Measurements from ENCODE around the gene SNPH.
A peak's percentile ranks its signal among the peaks of the same experiment; 100 is the strongest.

The SNPH gene

DNA sequence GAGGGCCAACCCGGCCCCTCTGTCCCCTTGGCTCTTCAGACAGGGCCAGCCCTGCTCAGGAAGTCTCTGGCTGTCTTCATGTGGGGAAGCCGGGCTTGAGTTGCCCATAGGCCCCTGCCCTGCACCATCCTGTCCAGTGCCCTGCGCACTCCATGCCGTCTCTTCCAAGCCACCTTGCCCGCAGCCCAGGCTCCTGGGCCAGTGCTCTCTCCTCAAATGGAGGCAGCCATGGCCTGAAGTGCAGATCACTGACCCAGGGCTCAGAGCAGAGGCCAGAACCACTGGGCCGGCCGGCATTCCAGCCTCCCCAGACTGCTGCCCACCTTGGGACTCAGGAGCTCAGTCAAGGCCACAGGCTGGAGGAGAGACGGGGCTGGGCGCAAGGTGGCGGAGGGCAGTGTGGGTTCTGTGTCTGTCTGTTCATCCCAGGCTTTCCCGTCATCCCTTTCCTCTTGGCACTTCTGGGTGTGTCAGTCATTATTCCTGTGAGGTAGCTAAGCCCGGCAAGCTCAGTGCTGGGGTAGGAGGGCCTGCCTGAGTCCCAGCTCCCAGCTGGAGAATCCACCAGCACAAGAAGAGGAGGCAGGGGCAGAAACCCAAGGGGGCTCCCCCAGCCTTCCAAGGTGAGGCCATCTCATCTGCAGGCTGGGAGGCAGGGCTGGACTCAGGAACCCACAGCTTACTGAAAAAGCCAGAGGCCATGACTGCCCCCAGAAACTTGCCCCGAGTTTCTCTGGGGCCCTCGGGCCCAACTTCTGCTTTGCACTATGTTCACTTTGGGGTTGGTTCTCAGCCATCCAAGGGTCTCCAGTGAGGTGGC is 40.4 kb downstream of the SNPH start:
- no peak for DNase-seq (ENCODE audit: low spot score)

DNA sequence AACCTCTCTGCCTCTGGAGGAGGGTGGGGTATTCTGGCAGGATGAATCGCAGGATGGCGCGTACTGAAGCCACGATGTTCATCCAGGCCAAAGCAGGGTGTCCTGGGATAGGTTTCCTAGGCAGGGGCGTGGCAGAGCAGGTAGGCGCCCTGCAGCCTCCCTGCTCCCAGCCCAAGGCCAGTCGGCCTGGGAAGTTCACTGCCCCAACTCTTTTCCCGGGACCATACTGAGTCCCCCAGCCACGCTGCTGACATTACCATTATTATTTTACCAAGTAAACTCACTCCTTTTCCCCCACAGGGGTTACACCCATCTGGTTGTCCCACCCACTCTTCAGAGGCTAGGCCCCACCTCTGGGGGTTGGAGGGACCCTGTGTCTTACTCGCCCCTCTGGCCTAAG is 41.1 kb downstream of the SNPH start:
- DNase-seq (ENCODE audit: low spot score), result no peak

DNA sequence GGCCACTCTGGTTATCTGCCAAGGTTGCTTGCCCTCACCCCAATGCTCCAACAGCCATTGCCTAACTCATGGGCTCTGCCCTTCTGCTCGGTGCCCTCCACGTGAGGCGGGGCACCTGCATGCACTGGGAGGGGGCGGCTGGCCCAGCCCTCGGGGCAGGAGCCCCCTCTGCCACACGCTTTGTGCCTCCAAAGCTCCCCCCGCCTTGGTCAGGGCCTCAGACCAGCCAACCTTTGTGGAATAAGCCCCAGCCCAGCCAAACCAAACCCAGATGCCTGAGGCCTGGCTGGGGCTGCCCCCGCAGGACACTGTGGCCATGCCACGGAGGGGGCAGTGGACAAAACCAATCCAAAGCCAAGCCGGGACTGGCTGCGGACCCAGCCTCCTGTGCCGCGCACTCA is 41.5 kb downstream of the SNPH start:
- DNase-seq (ENCODE audit: low spot score), result no peak

DNA sequence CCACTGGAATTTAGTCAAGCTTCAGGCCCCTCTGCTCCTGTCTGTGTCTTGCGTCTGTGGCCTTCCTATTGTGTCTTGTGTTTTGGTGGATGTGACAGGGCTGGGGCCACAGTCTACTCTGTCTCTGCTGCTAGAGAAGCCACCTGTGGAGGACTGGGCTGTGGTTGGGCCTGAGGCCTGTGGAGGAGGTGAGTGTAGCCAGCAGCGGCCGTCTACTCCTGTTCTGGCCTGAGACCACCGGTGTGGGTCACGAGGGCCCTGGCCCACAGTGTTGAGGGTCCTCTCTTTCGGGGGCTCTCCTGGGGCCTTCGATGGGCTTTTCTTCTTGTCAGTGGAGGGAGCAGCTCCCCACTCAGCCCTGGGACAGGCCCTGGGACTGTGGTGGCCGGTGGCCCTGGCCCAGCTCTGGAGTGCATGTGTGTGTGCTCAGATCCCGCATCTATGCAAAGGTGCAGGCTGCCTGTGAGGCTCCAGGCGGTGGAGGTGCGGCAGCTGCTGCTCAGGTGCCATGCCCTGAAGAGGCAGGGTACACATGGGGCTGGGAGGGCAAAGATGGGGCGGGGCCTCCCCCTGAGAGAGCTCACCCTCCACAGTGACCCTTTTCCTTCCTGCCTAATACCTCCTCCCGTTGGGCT is 42.1 kb downstream of the SNPH start:
- DNase-seq (ENCODE audit: low spot score), result no peak

DNA sequence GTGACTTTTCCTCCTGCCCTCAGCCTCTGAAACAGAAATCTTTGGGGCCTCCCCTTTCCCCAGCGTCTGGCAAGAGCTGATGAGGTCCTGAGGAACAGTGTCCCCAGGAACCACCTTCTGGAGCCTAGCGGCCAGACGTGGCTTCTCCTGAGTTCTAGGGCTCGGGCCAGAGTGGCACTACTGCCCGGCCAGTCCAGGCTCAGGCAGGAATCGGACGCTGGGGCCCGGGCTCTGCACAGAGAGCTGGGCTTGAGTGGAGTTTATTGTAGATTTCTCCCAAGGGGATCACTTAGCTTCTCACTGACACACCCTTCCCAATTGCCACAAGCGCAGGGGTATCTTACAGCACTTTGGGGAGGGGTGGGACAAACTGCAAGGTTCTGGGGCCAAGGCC is 42.6 kb downstream of the SNPH start:
- DNase-seq (ENCODE audit: low spot score), result no peak

DNA sequence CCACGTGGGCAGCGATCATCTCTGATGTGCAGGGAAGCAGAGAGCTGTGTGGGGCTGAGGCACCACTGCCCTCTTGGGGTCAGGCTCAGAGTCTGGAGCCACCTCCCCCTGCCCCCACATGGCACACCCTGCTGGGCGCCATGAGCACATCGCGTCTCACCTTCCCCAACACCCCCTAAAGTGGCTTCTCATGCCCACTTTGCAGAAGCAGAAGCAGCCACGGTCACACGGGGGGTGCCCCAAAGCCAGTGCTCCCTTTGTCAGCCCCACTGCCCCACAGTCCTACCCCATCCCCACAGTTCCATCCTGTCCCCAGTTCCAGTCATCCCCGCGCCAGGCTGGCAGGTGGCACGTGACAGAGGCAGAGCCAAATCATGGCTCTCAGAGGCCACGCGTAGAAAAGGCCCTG is 43.3 kb downstream of the SNPH start:
- DNase-seq (ENCODE audit: low spot score), result no peak

DNA sequence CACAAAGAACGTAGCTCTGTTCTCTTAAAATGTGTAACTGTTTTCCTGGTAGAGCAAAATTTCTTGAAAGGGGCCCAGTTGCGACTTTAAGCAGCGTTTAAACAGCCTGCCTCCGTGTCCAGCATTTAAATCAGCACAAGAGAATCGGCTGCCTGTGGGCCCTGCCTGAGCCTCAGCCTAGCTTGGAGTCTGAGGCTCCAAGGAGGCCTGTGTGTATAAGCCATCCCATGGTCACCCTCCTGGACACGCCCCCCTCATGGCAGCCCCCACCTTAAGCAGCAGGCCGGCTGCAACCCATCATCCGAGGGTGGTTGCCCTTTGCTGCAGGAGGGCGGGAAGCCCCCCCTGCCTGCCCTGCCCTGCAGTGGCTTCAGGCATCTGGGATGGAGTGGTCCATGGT is 44.0 kb downstream of the SNPH start:
- DNase-seq (ENCODE audit: low spot score), result no peak

DNA sequence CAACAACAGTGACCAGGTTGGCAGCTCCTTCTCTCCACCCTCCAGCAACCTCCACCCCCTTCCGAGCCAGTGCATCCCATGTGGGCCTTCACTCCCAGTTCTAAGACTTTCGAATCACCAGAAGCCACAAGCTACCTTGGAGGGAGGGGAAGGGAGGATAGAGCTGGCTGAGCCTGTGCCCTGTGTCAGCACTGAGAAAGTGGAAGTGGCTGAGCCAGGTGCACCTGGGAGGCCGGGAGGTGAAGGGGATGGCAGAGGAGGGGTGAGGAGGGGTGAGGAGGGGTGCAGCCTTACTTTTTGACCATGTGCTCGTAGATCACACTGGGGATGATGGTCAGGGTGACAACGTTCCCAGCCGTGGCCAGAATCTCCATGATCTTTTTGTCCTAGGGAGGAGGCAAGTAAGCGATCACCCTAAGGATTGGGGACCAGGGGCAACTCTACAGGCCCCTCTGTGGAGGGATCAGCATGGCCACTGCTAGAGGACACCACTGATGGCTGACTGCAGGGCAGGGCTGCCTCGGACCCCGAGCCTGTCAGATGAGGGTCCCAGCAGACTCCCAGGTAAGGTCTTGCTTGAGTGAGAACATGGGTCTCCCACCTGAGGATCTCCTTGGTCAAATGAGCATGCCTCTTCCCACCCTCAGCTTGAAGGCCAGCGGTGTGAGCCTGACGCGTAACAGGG is 44.6 kb downstream of the SNPH start:
- DNase-seq (ENCODE audit: low spot score), result no peak

DNA sequence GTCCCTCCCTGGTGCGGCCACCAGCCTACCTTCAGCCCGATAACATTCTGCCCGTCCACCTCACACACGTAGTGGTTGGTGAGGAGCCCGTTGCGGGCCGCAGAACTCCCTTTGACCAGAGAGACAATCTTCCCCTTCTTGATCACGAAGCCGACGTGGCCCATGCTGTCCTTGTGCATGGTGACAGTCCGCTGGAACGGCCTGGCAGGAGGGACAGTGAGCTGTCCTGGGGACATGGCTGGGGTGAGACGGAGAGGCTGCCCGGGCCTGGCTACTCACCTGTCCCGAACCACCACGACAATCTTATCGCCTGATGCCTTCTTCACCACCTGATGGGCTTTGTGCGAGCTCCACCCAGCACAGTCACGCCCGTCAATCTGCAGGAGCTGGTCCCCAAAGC is 46.2 kb downstream of the SNPH start:
- DNase-seq (ENCODE audit: low spot score), result no peak

DNA sequence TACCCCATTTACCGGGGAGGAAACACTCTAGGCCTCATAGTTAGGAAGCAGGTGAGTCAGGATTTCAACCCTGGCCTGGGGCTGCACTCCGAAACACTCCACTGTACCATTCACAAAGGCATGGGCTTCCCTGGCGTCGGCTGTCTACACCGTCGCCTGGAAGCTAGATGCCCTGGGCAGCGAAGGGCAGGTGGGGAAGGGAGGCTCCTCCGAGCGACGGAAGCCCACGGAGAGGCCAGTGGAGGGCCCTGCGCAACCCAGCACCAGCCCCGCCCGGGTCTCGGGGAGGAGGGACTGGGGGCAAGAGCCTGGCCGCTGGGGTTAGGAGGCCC is 46.8 kb downstream of the SNPH start:
- no peak for DNase-seq (ENCODE audit: low spot score)

DNA sequence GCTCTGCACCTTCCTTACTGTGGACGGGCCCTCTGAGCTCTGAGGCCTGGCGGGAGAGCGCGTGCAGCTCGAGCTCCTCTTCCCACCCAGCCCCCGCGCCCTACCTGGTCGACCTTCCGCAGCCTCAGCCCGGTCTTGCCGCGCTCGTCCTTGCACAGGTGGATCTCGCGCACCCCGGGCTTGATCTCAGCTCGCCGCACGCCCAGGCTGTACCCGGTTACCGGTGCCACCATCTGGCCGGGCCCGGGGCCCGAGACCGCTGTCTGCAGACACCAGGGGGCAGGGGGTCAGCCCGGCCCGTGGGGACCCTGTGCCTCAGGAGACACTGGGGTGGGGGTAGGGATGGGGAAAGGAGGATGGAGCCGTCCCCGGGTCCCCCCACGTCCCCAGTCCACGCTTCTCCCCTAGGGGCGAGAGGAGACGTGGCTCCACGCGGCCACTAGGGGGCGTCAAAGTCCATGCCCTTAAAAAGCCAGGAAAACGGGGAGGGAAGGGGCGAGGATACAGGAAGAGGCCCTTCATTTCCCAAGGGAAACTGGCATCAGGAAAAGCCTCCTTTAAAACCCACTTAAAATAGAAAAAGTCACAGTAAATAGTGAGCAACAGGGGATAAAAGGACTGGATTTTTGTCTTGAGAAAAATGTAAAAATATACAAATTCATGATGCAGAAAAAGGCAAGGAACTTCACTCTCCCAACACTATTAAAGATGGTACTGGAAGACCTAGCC is 47.3 kb downstream of the SNPH start:
- peak; percentile 80 for DNase-seq (ENCODE audit: low spot score)

DNA sequence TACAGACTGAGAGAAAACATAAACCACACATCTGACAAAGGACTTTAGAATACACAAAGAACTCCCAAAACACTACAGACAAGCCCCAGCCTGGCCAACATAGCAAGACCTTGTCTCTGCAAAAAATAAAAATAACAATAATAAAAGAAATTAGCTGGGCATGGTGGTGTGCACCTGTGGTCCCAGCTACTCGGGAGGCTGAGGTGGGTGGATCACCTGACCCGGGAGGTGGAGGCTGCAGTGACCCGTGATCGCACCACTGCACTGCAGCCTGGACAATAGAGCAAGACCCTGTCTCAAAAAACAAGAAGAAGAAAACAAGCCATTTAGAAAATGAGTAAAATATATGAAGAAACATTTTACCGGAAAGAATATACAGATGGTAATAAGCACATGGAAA is 49.7 kb downstream of the SNPH start:
- no peak for DNase-seq (ENCODE audit: low spot score)

DNA sequence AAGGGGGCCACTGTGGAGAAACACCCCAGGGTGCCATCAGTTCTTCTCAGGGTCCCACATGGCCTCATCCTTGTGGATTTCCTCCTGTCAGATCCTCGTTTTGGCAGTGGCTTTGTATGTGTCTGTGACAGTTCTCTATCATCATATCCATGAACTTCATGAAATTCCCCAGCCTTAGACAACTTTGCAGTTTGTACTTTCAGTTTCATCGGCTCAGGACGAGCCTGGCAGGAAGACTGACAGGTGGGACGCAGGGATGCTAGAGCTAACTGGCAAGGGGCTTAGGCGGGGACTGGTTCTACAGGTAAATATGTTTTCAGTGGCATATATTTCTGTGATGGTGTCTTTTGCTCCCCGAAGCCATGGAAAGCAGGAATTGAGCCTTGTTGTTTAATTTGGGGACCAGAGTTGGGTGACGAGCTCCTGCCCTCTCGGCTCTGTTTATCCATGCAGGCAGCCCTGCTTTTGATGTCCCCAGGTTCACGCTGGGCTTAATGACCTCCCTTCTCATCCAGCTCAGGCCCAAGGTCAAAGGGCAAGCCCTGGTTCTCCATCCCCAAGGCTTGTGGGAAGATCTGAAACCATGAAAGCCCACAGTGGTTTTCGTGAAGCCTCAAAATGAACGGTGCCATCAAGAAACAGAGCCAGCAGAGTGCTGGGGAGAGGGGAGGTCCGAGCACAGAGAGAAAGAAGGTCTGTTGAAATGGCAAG is 51.6 kb downstream of the SNPH start:
- no peak for DNase-seq (ENCODE audit: low spot score)

DNA sequence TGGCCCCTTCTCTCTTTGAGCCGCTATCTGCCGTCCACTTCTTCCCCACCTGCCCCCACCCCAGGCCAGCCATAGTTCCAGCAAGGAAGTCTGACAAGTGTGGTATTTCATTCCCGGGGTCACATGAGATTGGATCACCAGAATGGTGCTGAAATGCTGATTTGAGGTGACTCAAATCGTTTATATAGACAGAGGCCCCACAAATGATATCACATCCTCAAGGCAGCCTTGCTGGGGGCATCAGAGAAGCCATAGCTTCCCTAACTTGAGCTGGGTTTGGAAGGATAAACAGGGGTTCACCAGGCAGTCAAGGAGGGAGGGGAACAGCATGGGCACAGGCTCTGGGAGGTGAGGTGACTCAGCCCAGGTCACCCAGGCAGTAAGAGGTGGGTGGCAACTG is 53.0 kb downstream of the SNPH start:
- no peak for DNase-seq (ENCODE audit: low spot score)

DNA sequence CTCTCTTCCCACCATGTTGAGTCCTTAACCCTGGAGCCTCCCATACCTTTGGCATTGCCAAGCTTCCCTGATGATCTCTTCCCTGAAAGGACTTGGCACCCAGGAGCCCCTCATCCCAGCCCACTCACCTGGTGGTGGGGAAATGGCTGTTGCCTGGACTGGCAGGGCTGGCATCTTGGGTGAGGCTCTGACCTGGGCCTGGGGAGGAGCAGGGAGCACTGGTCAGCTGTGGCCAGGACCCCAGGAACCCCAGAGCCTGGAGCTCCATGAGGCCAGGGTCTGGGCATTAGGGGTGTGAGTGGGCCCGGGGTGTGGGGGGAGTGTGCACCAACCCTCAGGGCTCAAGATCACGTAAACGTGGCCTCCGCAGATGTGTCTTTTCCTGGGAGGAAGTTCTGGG is 53.4 kb downstream of the SNPH start:
- no peak for DNase-seq (ENCODE audit: low spot score)

DNA sequence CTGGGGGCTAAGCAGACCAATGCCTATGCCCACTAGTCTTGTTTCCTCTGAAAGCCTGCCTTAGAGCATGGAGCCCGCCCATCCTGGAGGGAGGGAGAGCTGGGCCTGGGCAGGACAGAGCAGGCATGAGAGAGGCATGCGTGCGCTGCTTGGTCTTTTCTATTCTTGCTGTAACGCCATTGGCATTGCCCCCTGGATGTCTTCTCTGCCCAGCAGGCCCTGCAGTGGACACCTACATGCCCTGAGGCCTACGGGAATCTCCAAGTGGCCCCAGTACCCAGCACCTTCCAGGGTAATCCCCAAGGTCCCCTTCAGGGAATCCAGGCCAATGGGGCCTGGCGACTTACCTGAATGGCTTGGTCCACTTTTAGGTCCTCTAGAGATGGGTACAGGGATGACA is 53.9 kb downstream of the SNPH start:
- no peak for DNase-seq (ENCODE audit: low spot score)

DNA sequence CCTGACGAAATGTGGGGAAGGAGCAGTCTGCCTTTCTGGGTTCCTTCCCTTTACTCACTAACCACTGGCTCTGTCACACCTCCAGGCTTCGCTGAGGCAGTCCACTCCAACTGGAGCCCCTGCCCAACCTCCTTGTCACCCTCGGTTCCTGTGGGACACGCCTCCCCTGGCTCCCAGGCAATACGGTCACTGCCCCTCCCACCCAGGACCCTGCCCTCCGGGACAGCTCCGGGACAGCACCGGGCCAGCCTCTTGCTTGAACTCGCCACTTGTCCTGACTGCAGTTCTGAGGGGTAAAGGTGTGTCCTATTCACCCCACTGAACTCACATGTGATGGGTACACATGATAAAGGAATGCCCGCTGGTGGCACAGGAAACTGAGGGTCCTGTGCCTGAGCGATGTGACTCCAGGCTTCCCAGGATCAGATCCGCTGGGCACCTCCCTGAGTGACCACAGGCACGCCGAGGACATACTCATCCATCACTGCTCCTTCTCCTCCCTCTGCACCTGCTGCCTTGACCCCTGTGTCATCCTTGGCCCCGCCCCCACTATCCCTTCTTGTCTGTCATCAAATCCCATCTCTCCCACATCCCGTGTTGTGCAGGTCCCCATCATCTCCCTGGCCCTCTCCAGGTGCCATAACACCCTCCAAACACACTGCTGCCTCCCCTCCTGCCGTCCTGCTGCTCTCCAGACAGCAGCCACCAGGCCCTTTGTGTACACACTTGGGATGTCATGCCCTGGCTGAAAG is 55.0 kb downstream of the SNPH start:
- no peak for DNase-seq (ENCODE audit: low spot score)

DNA sequence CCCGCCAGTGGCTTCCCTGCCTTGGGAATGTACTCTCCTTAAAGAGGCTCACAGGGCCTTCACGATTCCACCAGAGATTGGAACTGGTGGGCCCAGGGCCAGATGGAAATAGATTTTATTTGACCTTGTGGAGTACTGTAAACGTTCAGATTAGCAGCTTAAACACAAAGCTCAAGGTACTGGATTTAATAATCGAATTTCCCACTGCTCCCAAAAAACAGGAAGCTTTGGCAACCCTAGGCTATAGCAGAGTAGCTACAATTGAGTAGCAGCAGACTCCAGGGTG is 55.5 kb downstream of the SNPH start:
- no peak for DNase-seq (ENCODE audit: low spot score)

DNA sequence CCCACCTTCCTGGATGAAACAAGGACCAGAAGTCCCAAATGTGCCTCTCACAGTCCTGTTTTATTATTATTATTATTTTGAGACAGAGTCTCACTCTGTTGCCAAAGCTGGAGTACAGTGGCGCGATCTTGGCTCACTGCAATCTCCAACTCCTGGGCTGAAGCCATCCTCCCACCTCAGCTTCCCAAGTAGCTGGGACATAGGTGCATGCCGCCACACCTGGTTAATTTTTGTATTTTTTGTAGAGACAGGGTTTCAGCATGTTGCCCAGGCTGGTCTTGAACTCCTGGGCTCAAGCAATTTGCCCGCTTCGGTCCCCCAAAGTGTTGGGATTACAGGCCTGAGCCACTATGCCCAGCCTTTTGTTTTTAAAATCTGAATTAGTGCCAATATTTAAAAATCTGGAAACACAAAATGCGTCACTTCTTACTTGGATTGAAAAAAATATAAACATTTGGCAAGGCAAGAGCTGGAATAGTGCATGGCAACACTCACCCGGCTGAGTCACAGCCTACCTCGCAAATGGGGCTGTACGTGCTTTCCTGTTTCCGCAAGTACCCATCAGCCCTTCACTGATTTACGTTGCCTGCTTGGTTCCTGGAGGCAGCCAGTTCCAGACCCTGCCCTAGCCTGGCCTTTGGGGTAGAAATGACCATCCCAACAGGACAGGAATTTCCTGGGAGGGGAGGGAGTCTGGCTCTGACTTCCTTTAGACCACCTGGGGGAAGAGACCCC is 56.6 kb downstream of the SNPH start:
- DNase-seq (ENCODE audit: low spot score), result no peak

DNA sequence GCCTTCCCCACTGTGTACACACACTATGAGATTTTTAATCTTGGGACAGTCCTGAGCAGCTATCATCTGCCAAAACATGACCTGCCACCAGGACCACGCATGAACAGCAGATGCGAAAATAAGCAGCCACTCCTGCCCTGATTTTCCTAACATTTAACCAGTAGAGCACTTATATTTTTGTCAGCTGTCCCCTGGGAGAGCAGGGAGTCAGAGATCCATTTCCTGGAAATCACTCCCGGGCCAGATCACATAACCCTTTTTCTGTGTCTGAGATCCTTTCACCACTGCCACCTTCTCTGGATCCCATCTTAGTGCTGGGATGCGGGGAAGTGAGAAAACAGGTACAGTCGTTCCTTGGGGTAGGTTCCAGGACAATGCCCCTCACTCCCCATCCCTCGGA is 57.2 kb downstream of the SNPH start:
- DNase-seq (ENCODE audit: low spot score), result no peak

All from COLO829 (cell line).